Endothelial cell (in vitro differentiated cells): ENCODE data around the gene CNIH3. TPM values are rescaled to one million over a fixed set of nuclear protein-coding genes. Genes with fewer than 3 reads are reported as not detected.

Experiments used
- DNase-seq: peaks from one replicate; pipeline ENCODE4 v3.0.0; 2021; ENCODE audit warnings: low spot score
- H3K27ac Mint-ChIP-seq: one replicate; pipeline ENCODE4 v1.8.0; 2021; ENCODE audit warnings: mixed read lengths, inconsistent platforms; ENCODE audit not compliant: unreplicated experiment
- H3K27me3 Mint-ChIP-seq: one replicate; pipeline ENCODE4 v1.8.0; 2021; ENCODE audit warnings: mild to moderate bottlenecking, moderate library complexity, mixed read lengths, inconsistent platforms; ENCODE audit not compliant: unreplicated experiment
- H3K36me3 Mint-ChIP-seq: one replicate; pipeline ENCODE4 v1.8.0; 2021; ENCODE audit warnings: mild to moderate bottlenecking, low read depth, mixed read lengths, inconsistent platforms; ENCODE audit not compliant: unreplicated experiment
- H3K4me1 Mint-ChIP-seq: one replicate; pipeline ENCODE4 v1.8.0; 2021; ENCODE audit warnings: mild to moderate bottlenecking, mixed read lengths, inconsistent platforms; ENCODE audit not compliant: unreplicated experiment
- H3K4me3 Mint-ChIP-seq: one replicate; pipeline ENCODE4 v1.8.0; 2021; ENCODE audit warnings: mild to moderate bottlenecking, mixed read lengths, inconsistent platforms; ENCODE audit not compliant: unreplicated experiment
- H3K9me3 Mint-ChIP-seq: one replicate; pipeline ENCODE4 v1.8.0; 2021; ENCODE audit warnings: mixed read lengths, inconsistent platforms; ENCODE audit not compliant: unreplicated experiment
- CTCF ChIP-seq: fragments of 200-600 bp; sonication (generic); IDR thresholded peaks from one replicate; pipeline ENCODE4 v1.5.0; 2021; ENCODE audit warnings: antibody characterized with exemption; ENCODE audit not compliant: unreplicated experiment
- total RNA-seq: library from RNA; stranded (reverse); fragmentation: NEBNext Ultra II Directional; extraction: Animal tissue kit (Norgen Biotek cat#: 25700); gene quantifications from one replicate; pipeline ENCODE4 v1.2.1, GENCODE V29; 2021; ENCODE audit not compliant: unreplicated experiment

Gene CNIH3
- total RNA-seq, 1 donor from 2014 or later, result 4.7 TPM

GRCh38 chr1:224670506-224670905 is 54.4 kb downstream of the CNIH3 start:
- no peak for DNase-seq
- no peaks in the 10 kb centered on the region for H3K36me3 Mint-ChIP-seq
- peaks cover 6% of the 10 kb centered on the region for H3K4me1 Mint-ChIP-seq
- H3K27me3 Mint-ChIP-seq, result peaks cover 7% of the 10 kb centered on the region
- H3K9me3 Mint-ChIP-seq, result no peaks in the 10 kb centered on the region
- no peak for TF ChIP-seq CTCF
- no peak overlapping the region for H3K4me3 Mint-ChIP-seq
- H3K27ac Mint-ChIP-seq, result no peak overlapping the region

GRCh38 chr1:224671076-224671475 is 55.0 kb downstream of the CNIH3 start:
- DNase-seq, result no peak

GRCh38 chr1:224673141-224673540 is 57.0 kb downstream of the CNIH3 start:
- H3K36me3 Mint-ChIP-seq, result no peaks in the 10 kb centered on the region
- H3K27ac Mint-ChIP-seq, result no peak overlapping the region
- H3K4me1 Mint-ChIP-seq, result peaks cover 6% of the 10 kb centered on the region
- peaks cover 7% of the 10 kb centered on the region for H3K27me3 Mint-ChIP-seq
- no peak for TF ChIP-seq CTCF
- DNase-seq, result no peak
- no peak overlapping the region for H3K4me3 Mint-ChIP-seq
- no peaks in the 10 kb centered on the region for H3K9me3 Mint-ChIP-seq

More at GRCh38 chr1:224671076-224671475, 55.0 kb downstream of the CNIH3 start:
- TF ChIP-seq CTCF, result no peak
- H3K9me3 Mint-ChIP-seq, result no peaks in the 10 kb centered on the region
- no peak overlapping the region for H3K27ac Mint-ChIP-seq
- H3K4me1 Mint-ChIP-seq, result peaks cover 6% of the 10 kb centered on the region
- H3K4me3 Mint-ChIP-seq, result no peak overlapping the region
- peaks cover 7% of the 10 kb centered on the region for H3K27me3 Mint-ChIP-seq
- H3K36me3 Mint-ChIP-seq, result no peaks in the 10 kb centered on the region

GRCh38 chr1:224675590-224675989 is 59.5 kb downstream of the CNIH3 start:
- Mint-ChIP-seq H3K36me3 (no peaks in the 10 kb centered on the region), H3K4me1 (peaks cover 6% of the 10 kb centered on the region), H3K27me3 (peaks cover 3% of the 10 kb centered on the region), H3K4me3 (no peak overlapping the region), H3K9me3 (no peaks in the 10 kb centered on the region), H3K27ac (no peak overlapping the region)
- DNase-seq, result no peak
- TF ChIP-seq CTCF, result no peak

- Mint-ChIP-seq H3K27me3 (peaks cover 3% of the 10 kb centered on the region), H3K4me1 (peaks cover 6% of the 10 kb centered on the region), H3K9me3 (no peaks in the 10 kb centered on the region)
These were observed 60.4 kb downstream of the CNIH3 start for GRCh38 chr1:224676551-224676950.

More at GRCh38 chr1:224676551-224676950, 60.4 kb downstream of the CNIH3 start:
- H3K27ac Mint-ChIP-seq, result no peak overlapping the region
- no peak overlapping the region for H3K4me3 Mint-ChIP-seq
- no peak for DNase-seq
- no peak for TF ChIP-seq CTCF
- no peaks in the 10 kb centered on the region for H3K36me3 Mint-ChIP-seq
